ENCODE measurements around the gene STK32C. TPM values are rescaled to one million over a fixed set of nuclear protein-coding genes. Genes with fewer than 3 reads are reported as not detected.
"Not testable (repeated sequence)": the region's sequence is repeated elsewhere in the genome, so short reads cannot be mapped to it uniquely, and the experiment has no call there.

The STK32C gene
- total and polyA plus RNA-seq, 2 donors from 2014 or later: 11.6 to 14.4 TPM

DNA sequence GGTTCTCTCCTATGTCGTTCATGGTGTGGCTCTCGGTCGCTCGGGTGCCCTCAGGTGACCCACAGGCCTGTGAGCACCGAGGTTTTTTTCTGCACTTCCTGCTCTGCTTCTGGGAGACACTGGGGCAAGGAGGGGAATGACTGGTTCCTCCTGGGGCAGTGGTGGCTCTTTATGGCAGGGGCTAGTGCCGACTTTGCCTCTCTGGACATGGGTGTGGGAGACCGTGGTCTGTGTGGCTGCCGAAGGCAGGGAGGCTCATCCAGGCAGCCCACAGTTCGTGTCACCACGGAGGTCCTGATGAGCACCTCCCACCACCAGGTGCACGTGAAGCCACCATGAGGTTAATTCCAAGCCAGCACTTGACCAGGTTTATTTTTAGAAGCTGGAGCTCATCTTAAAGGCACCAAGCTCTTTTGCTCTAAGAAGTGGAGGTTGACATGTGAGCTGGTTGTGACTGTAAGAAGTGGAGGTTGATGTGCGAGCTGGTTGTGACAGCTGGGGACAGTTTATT, 145.7 kb downstream of the STK32C start:
- DNase-seq: peak in 2 of 5 donors; percentile 25 to 49
- Histone ChIP-seq H3K36me3 (ENCODE audit: control insufficient read depth in 2 of 3, insufficient read depth in 3 of 3, low read length in 3 of 3) (no peaks in the 10 kb centered on the region), H3K27ac (ENCODE audit: low read depth in 2 of 2, low read length in 2 of 2) (no peak overlapping the region), H3K27me3 (ENCODE audit: control insufficient read depth, insufficient read depth, low read length) (no peaks in the 10 kb centered on the region), H3K4me3 (ENCODE audit: low read length in 3 of 3) (no peak overlapping the region), H3K9ac (ENCODE audit: low read length in 3 of 3) (no peak overlapping the region), H3K4me1 (ENCODE audit: control insufficient read depth in 2 of 3, insufficient read depth in 2 of 3, low read depth in 1 of 3, low read length in 3 of 3) (no peaks in the 10 kb centered on the region), H3K9me3 (ENCODE audit: control insufficient read depth in 2 of 3, insufficient read depth in 1 of 3, low read length in 3 of 3) (no peaks in the 10 kb centered on the region)
- TF ChIP-seq, protein P1, sequence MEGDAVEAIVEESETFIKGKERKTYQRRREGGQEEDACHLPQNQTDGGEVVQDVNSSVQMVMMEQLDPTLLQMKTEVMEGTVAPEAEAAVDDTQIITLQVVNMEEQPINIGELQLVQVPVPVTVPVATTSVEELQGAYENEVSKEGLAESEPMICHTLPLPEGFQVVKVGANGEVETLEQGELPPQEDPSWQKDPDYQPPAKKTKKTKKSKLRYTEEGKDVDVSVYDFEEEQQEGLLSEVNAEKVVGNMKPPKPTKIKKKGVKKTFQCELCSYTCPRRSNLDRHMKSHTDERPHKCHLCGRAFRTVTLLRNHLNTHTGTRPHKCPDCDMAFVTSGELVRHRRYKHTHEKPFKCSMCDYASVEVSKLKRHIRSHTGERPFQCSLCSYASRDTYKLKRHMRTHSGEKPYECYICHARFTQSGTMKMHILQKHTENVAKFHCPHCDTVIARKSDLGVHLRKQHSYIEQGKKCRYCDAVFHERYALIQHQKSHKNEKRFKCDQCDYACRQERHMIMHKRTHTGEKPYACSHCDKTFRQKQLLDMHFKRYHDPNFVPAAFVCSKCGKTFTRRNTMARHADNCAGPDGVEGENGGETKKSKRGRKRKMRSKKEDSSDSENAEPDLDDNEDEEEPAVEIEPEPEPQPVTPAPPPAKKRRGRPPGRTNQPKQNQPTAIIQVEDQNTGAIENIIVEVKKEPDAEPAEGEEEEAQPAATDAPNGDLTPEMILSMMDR (IDR thresholded peaks at IDR 0.05; ENCODE audit: borderline replicate concordance, extremely low read depth, insufficient read depth): no peak
- no peak for FAIRE-seq
- intact Hi-C loops (cut with DNase I): no loop called here

DNA sequence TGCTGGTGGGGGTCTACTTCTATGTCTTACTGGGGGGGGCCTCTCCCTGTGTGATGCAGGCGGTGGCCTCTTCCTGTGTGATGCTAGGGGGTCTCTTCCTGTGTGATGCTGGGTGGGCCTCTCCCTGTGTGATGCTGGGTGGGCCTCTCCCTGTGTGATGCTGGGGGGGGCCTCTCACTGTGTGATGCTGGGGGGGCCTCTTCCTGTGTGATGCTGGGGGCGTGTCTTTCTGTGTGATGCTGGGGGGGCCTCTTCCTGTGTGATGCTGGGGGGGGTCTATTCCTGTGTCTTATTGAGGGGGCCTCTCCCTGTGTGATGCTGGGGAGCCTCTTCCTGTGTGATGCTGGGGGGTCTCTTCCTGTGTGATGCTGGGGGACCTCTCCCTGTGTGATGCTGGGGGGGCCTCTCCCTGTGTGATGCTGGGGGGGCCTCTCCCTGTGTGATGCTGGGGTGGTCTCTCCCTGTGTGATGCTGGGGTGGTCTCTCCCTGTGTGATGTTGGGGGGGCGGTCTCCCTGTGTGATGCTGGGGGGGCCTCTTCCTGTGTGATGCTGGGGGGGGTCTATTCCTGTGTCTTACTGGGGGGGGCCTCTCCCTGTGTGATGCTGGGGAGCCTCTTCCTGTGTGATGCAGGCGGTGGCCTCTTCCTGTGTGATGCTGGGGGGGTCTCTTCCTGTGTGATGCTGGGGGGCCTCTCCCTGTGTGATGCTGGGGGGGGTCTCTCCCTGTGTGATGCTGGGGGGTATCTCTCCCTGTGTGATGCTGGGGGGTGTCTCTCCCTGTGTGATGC, 146.7 kb downstream of the STK32C start:
- H3K27ac ChIP-seq (ENCODE audit: low read depth in 2 of 2, low read length in 2 of 2); H3K36me3 ChIP-seq (ENCODE audit: control insufficient read depth in 2 of 3, insufficient read depth in 3 of 3, low read length in 3 of 3); intact Hi-C loops (cut with DNase I); H3K4me3 ChIP-seq (ENCODE audit: low read length in 3 of 3); H3K27me3 ChIP-seq (ENCODE audit: control insufficient read depth, insufficient read depth, low read length); DNase-seq; H3K9ac ChIP-seq (ENCODE audit: low read length in 3 of 3); H3K4me1 ChIP-seq (ENCODE audit: control insufficient read depth in 2 of 3, insufficient read depth in 2 of 3, low read depth in 1 of 3, low read length in 3 of 3); FAIRE-seq; H3K9me3 ChIP-seq (ENCODE audit: control insufficient read depth in 2 of 3, insufficient read depth in 1 of 3, low read length in 3 of 3): not testable (repeated sequence)

DNA sequence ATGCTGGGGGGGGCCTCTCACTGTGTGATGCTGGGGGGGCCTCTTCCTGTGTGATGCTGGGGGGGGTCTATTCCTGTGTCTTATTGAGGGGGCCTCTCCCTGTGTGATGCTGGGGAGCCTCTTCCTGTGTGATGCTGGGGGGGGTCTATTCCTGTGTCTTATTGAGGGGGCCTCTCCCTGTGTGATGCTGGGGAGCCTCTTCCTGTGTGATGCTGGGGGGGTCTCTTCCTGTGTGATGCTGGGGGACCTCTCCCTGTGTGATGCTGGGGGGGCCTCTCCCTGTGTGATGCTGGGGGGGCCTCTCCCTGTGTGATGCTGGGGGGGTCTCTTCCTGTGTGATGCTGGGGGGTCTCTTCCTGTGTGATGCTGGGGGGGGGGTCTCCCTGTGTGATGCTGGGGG, 147.5 kb downstream of the STK32C start:
- H3K4me1 ChIP-seq (ENCODE audit: control insufficient read depth in 2 of 3, insufficient read depth in 2 of 3, low read depth in 1 of 3, low read length in 3 of 3); H3K4me3 ChIP-seq (ENCODE audit: low read length in 3 of 3); intact Hi-C loops (cut with DNase I); H3K36me3 ChIP-seq (ENCODE audit: control insufficient read depth in 2 of 3, insufficient read depth in 3 of 3, low read length in 3 of 3); H3K27me3 ChIP-seq (ENCODE audit: control insufficient read depth, insufficient read depth, low read length); H3K9me3 ChIP-seq (ENCODE audit: control insufficient read depth in 2 of 3, insufficient read depth in 1 of 3, low read length in 3 of 3); H3K9ac ChIP-seq (ENCODE audit: low read length in 3 of 3); FAIRE-seq; H3K27ac ChIP-seq (ENCODE audit: low read depth in 2 of 2, low read length in 2 of 2); DNase-seq: not testable (repeated sequence)

DNA sequence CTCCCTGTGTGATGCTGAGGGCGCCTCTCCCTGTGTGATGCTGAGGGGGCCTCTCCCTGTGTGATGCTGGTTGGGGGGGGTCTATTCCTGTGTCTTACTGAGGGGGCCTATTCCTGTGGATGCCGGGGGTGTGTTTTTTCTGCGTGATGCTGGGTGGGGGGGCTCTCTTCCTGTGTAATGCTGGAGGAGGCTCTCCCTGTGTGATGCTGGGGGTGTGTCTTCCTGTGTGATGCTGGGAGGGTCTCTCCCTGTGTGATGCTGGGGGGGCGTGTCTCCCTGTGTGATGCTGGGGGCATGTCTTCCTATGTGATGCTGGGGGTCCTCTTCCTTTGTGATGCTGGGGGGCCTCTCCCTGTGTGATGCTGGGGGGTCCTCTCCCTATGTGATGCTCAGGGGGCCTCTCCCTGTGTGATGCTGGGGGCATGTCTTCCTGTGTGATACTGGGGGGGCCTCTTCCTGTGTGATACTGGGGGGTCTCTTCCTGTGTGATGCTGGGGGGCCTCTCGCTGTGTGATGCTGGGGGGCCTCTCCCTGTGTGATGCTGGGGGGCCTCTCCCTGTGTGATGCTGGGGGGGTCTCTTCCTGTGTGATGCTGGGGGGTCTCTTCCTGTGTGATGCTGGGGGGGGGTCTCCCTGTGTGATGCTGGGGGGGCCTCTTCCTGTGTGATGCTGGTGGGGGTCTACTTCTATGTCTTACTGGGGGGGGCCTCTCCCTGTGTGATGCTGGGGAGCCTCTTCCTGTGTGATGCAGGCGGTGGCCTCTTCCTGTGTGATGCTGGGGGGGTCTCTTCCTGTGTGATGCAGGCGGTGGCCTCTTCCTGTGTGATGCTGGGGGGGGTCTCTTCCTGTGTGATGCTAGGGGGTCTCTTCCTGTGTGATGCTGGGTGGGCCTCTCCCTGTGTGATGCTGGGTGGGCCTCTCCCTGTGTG, 148.2 kb downstream of the STK32C start:
- intact Hi-C loops (cut with DNase I); DNase-seq; FAIRE-seq: not testable (repeated sequence)

More for the DNA sequence above, 148.2 kb downstream of the STK32C start:
- not testable (repeated sequence) for H3K4me1 ChIP-seq (ENCODE audit: control insufficient read depth in 2 of 3, insufficient read depth in 2 of 3, low read depth in 1 of 3, low read length in 3 of 3); H3K36me3 ChIP-seq (ENCODE audit: control insufficient read depth in 2 of 3, insufficient read depth in 3 of 3, low read length in 3 of 3); H3K27me3 ChIP-seq (ENCODE audit: control insufficient read depth, insufficient read depth, low read length); H3K9me3 ChIP-seq (ENCODE audit: control insufficient read depth in 2 of 3, insufficient read depth in 1 of 3, low read length in 3 of 3); H3K27ac ChIP-seq (ENCODE audit: low read depth in 2 of 2, low read length in 2 of 2); H3K9ac ChIP-seq (ENCODE audit: low read length in 3 of 3); H3K4me3 ChIP-seq (ENCODE audit: low read length in 3 of 3)
